ENCODE measurements around the gene FKBP1B.

Gene FKBP1B

GRCh38 chr2:24101992-24102391, 52.5 kb downstream of the FKBP1B start:
- Histone ChIP-seq H3K27me3 (replicated peaks in 2 of 5; ENCODE audit: control insufficient read depth in 4 of 5, insufficient read depth in 5 of 5, low read length in 4 of 5) (no peaks in the 10 kb centered on the region), H3K4me1 (ENCODE audit: control extremely low read depth in 1 of 4, control insufficient read depth in 4 of 4, insufficient read depth in 4 of 4, low read length in 3 of 4) (no peaks in the 10 kb centered on the region), H3K27ac (ENCODE audit: insufficient read depth in 1 of 2, low read depth in 1 of 2, low read length in 2 of 2, poor library complexity in 1 of 2, severe bottlenecking in 2 of 2) (no peak overlapping the region), H3K9me3 (ENCODE audit: control extremely low read depth in 1 of 5, control insufficient read depth in 4 of 5, insufficient read depth in 2 of 5, low read depth in 1 of 5, low read length in 4 of 5) (peaks cover 2 to 23% (median 4%) of the 10 kb centered on the region in 5 experiments), H3K4me3 (ENCODE audit: control insufficient read depth in 1 of 7, extremely low read depth in 1 of 7, insufficient read depth in 4 of 7, low read depth in 2 of 7, low read length in 6 of 7) (no peak overlapping the region), H3K36me3 (ENCODE audit: control insufficient read depth in 4 of 4, insufficient read depth in 4 of 4, low read length in 3 of 4) (peaks cover 8 to 20% (median 11%) of the 10 kb centered on the region in 4 experiments)
- no CpG with 5 or more reads among the region's 2 CpGs for WGBS (ENCODE audit: insufficient coverage)
- CTCF ChIA-PET, result interaction anchor here (0.8 to 1.2 kb wide), 2 partner anchors 9 to 17 kb away, joined by 3 read pairs; partner anchors contain the start of gene TP53I3
- POLR2A ChIA-PET, result no interaction called here
- no peak for DNase-seq

GRCh38 chr2:24102677-24103076, 53.1 kb downstream of the FKBP1B start:
- H3K4me3 ChIP-seq (ENCODE audit: control insufficient read depth in 1 of 7, extremely low read depth in 1 of 7, insufficient read depth in 4 of 7, low read depth in 2 of 7, low read length in 6 of 7), result no peak overlapping the region
- no peaks in the 10 kb centered on the region for H3K27me3 ChIP-seq (replicated peaks in 2 of 5; ENCODE audit: control insufficient read depth in 4 of 5, insufficient read depth in 5 of 5, low read length in 4 of 5)
- peaks cover 2 to 27% (median 4%) of the 10 kb centered on the region in 5 experiments for H3K9me3 ChIP-seq (ENCODE audit: control extremely low read depth in 1 of 5, control insufficient read depth in 4 of 5, insufficient read depth in 2 of 5, low read depth in 1 of 5, low read length in 4 of 5)
- CTCF ChIA-PET, result interaction anchor here (1.2 kb wide), 1 partner anchor 18 kb away, joined by 3 read pairs; the partner anchor contains the start of gene TP53I3
- POLR2A ChIA-PET, result no interaction called here
- peaks cover 8 to 20% (median 11%) of the 10 kb centered on the region in 4 experiments for H3K36me3 ChIP-seq (ENCODE audit: control insufficient read depth in 4 of 4, insufficient read depth in 4 of 4, low read length in 3 of 4)
- no peak for DNase-seq
- no CpG with 5 or more reads among the region's 1 CpG for WGBS (ENCODE audit: insufficient coverage)
- no peaks in the 10 kb centered on the region for H3K4me1 ChIP-seq (ENCODE audit: control extremely low read depth in 1 of 4, control insufficient read depth in 4 of 4, insufficient read depth in 4 of 4, low read length in 3 of 4)
- H3K27ac ChIP-seq (ENCODE audit: insufficient read depth in 1 of 2, low read depth in 1 of 2, low read length in 2 of 2, poor library complexity in 1 of 2, severe bottlenecking in 2 of 2), result no peak overlapping the region

DNA sequence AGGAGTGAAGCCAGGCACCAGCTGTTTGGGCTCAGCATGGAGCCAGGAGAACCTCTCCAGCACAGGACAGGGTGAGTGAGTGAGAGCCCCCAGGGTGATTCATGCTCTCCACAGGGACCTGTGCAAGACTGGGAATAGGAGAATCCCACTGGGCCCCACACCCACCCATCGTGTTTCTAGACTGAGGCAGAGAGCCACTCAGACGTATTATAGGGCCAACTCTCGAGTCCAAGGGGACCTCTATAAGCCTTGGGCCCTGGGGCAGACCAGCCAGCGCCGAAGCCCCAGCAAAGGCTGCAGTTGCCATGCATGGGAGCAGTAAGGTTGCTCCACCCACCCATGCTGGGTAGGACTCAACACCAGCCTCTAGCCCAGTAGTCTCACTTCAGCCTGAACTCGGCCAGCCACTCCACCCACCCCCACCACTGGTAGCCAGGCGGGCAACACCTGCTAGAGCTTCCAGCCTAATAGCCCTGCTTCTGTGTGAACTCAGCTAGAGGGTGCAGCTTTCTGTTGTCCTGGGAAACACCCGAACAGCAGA, 54.6 kb downstream of the FKBP1B start:
- Histone ChIP-seq H3K27ac (ENCODE audit: insufficient read depth in 1 of 2, low read depth in 1 of 2, low read length in 2 of 2, poor library complexity in 1 of 2, severe bottlenecking in 2 of 2) (no peak overlapping the region), H3K9me3 (ENCODE audit: control extremely low read depth in 1 of 5, control insufficient read depth in 4 of 5, insufficient read depth in 2 of 5, low read depth in 1 of 5, low read length in 4 of 5) (peaks cover 2 to 29% (median 4%) of the 10 kb centered on the region in 5 experiments), H3K36me3 (ENCODE audit: control insufficient read depth in 4 of 4, insufficient read depth in 4 of 4, low read length in 3 of 4) (peaks cover 8 to 20% (median 11%) of the 10 kb centered on the region in 4 experiments), H3K27me3 (replicated peaks in 2 of 5; ENCODE audit: control insufficient read depth in 4 of 5, insufficient read depth in 5 of 5, low read length in 4 of 5) (no peaks in the 10 kb centered on the region), H3K4me1 (ENCODE audit: control extremely low read depth in 1 of 4, control insufficient read depth in 4 of 4, insufficient read depth in 4 of 4, low read length in 3 of 4) (no peaks in the 10 kb centered on the region), H3K4me3 (ENCODE audit: control insufficient read depth in 1 of 7, extremely low read depth in 1 of 7, insufficient read depth in 4 of 7, low read depth in 2 of 7, low read length in 6 of 7) (no peak overlapping the region)
- no peak for DNase-seq
- WGBS (ENCODE audit: insufficient coverage), result 100% methylated on average over 8 of the region's 8 CpGs
- CTCF ChIA-PET, result interaction anchor here (1.0 kb wide), 1 partner anchor 20 kb away, joined by 3 read pairs; the partner anchor contains the start of gene TP53I3
- POLR2A ChIA-PET, result no interaction called here

DNA sequence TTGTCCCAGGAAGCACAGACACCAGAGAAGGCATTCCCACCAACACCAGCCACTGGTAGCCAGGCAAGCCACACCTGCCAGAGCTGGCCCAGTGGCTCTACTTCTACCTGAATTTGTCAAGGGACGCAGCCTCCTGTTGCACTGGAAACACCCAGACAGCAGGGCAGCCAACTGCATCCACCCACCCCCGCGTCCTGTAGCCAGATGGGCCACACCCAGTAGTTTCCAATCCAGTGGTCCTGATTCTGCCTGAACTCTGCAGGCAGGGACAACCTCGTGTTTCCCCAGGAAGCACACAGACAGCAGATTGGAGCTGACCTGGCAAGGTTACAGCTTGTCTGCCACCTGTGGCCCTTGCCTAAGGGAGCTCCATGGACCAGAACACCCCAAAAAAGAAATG, 55.4 kb downstream of the FKBP1B start:
- H3K27me3 ChIP-seq (replicated peaks in 2 of 5; ENCODE audit: control insufficient read depth in 4 of 5, insufficient read depth in 5 of 5, low read length in 4 of 5), result no peaks in the 10 kb centered on the region
- POLR2A ChIA-PET, result no interaction called here
- CTCF ChIA-PET, result no interaction called here
- peaks cover 8 to 20% (median 11%) of the 10 kb centered on the region in 4 experiments for H3K36me3 ChIP-seq (ENCODE audit: control insufficient read depth in 4 of 4, insufficient read depth in 4 of 4, low read length in 3 of 4)
- no peak overlapping the region for H3K27ac ChIP-seq (ENCODE audit: insufficient read depth in 1 of 2, low read depth in 1 of 2, low read length in 2 of 2, poor library complexity in 1 of 2, severe bottlenecking in 2 of 2)
- H3K4me1 ChIP-seq (ENCODE audit: control extremely low read depth in 1 of 4, control insufficient read depth in 4 of 4, insufficient read depth in 4 of 4, low read length in 3 of 4), result no peaks in the 10 kb centered on the region
- WGBS (ENCODE audit: insufficient coverage), result 95% methylated on average over 4 of the region's 4 CpGs
- no peak for DNase-seq
- no peak overlapping the region for H3K4me3 ChIP-seq (ENCODE audit: control insufficient read depth in 1 of 7, extremely low read depth in 1 of 7, insufficient read depth in 4 of 7, low read depth in 2 of 7, low read length in 6 of 7)
- peaks cover 2 to 32% (median 4%) of the 10 kb centered on the region in 5 experiments for H3K9me3 ChIP-seq (ENCODE audit: control extremely low read depth in 1 of 5, control insufficient read depth in 4 of 5, insufficient read depth in 2 of 5, low read depth in 1 of 5, low read length in 4 of 5)

- DNase-seq, result no peak
- no peaks in the 10 kb centered on the region for H3K27me3 ChIP-seq (replicated peaks in 2 of 5; ENCODE audit: control insufficient read depth in 4 of 5, insufficient read depth in 5 of 5, low read length in 4 of 5)
- peaks cover 8 to 20% (median 11%) of the 10 kb centered on the region in 4 experiments for H3K36me3 ChIP-seq (ENCODE audit: control insufficient read depth in 4 of 4, insufficient read depth in 4 of 4, low read length in 3 of 4)
- WGBS (ENCODE audit: insufficient coverage), result 0% methylated on average over 1 of the region's 2 CpGs
- no peak overlapping the region for H3K27ac ChIP-seq (ENCODE audit: insufficient read depth in 1 of 2, low read depth in 1 of 2, low read length in 2 of 2, poor library complexity in 1 of 2, severe bottlenecking in 2 of 2)
- H3K4me1 ChIP-seq (ENCODE audit: control extremely low read depth in 1 of 4, control insufficient read depth in 4 of 4, insufficient read depth in 4 of 4, low read length in 3 of 4), result no peaks in the 10 kb centered on the region
- CTCF ChIA-PET, result no interaction called here
- H3K4me3 ChIP-seq (ENCODE audit: control insufficient read depth in 1 of 7, extremely low read depth in 1 of 7, insufficient read depth in 4 of 7, low read depth in 2 of 7, low read length in 6 of 7), result no peak overlapping the region
- H3K9me3 ChIP-seq (ENCODE audit: control extremely low read depth in 1 of 5, control insufficient read depth in 4 of 5, insufficient read depth in 2 of 5, low read depth in 1 of 5, low read length in 4 of 5), result peaks cover 2 to 32% (median 4%) of the 10 kb centered on the region in 5 experiments
- POLR2A ChIA-PET, result no interaction called here
Observed at GRCh38 chr2:24105816-24106215, 56.3 kb downstream of the FKBP1B start.

- ChIA-PET CTCF (interaction anchor here (1.4 kb wide), 1 partner anchor 24 kb away, joined by 4 read pairs; no protein-coding TSS in a partner anchor), POLR2A (no interaction called here)
- H3K36me3 ChIP-seq (ENCODE audit: control insufficient read depth in 4 of 4, insufficient read depth in 4 of 4, low read length in 3 of 4), result peaks cover 8 to 20% (median 11%) of the 10 kb centered on the region in 4 experiments
- H3K27me3 ChIP-seq (replicated peaks in 2 of 5; ENCODE audit: control insufficient read depth in 4 of 5, insufficient read depth in 5 of 5, low read length in 4 of 5), result no peaks in the 10 kb centered on the region
- no peak overlapping the region for H3K4me3 ChIP-seq (ENCODE audit: control insufficient read depth in 1 of 7, extremely low read depth in 1 of 7, insufficient read depth in 4 of 7, low read depth in 2 of 7, low read length in 6 of 7)
- H3K27ac ChIP-seq (ENCODE audit: insufficient read depth in 1 of 2, low read depth in 1 of 2, low read length in 2 of 2, poor library complexity in 1 of 2, severe bottlenecking in 2 of 2), result no peak overlapping the region
- peaks cover 2 to 32% (median 4%) of the 10 kb centered on the region in 5 experiments for H3K9me3 ChIP-seq (ENCODE audit: control extremely low read depth in 1 of 5, control insufficient read depth in 4 of 5, insufficient read depth in 2 of 5, low read depth in 1 of 5, low read length in 4 of 5)
- no peaks in the 10 kb centered on the region for H3K4me1 ChIP-seq (ENCODE audit: control extremely low read depth in 1 of 4, control insufficient read depth in 4 of 4, insufficient read depth in 4 of 4, low read length in 3 of 4)
- no peak for DNase-seq
Observed at GRCh38 chr2:24106786-24107185, 57.2 kb downstream of the FKBP1B start.

- CTCF ChIA-PET, result interaction anchor here (1.4 kb wide), 1 partner anchor 25 kb away, joined by 4 read pairs; no protein-coding TSS in a partner anchor
- no CpG with 5 or more reads among the region's 1 CpG for WGBS (ENCODE audit: insufficient coverage)
- POLR2A ChIA-PET, result no interaction called here
- Histone ChIP-seq H3K27me3 (replicated peaks in 2 of 5; ENCODE audit: control insufficient read depth in 4 of 5, insufficient read depth in 5 of 5, low read length in 4 of 5) (no peaks in the 10 kb centered on the region), H3K36me3 (ENCODE audit: control insufficient read depth in 4 of 4, insufficient read depth in 4 of 4, low read length in 3 of 4) (peaks cover 8 to 18% (median 11%) of the 10 kb centered on the region in 4 experiments), H3K9me3 (ENCODE audit: control extremely low read depth in 1 of 5, control insufficient read depth in 4 of 5, insufficient read depth in 2 of 5, low read depth in 1 of 5, low read length in 4 of 5) (peaks cover 2 to 32% (median 4%) of the 10 kb centered on the region in 5 experiments), H3K4me1 (ENCODE audit: control extremely low read depth in 1 of 4, control insufficient read depth in 4 of 4, insufficient read depth in 4 of 4, low read length in 3 of 4) (no peaks in the 10 kb centered on the region), H3K27ac (ENCODE audit: insufficient read depth in 1 of 2, low read depth in 1 of 2, low read length in 2 of 2, poor library complexity in 1 of 2, severe bottlenecking in 2 of 2) (no peak overlapping the region), H3K4me3 (ENCODE audit: control insufficient read depth in 1 of 7, extremely low read depth in 1 of 7, insufficient read depth in 4 of 7, low read depth in 2 of 7, low read length in 6 of 7) (no peak overlapping the region)
- no peak for DNase-seq
Observed at GRCh38 chr2:24107336-24107735, 57.8 kb downstream of the FKBP1B start.

All from common myeloid progenitor, CD34-positive (primary cell).